ENCODE results near the gene CD99. TPM values are rescaled to one million over a fixed set of nuclear protein-coding genes. Genes with fewer than 3 reads are reported as not detected.
"Not testable (repeated sequence)": the region's sequence is repeated elsewhere in the genome, so short reads cannot be mapped to it uniquely, and the experiment has no call there.

Gene CD99
- total RNA-seq, 1 experiment from 2014 or later: 24.9 TPM

GRCh38 chrX:2715066-2715600, 24.0 kb downstream of the CD99 start:
- Histone ChIP-seq H3K9me3 (ENCODE audit: low read length) (no peaks in the 10 kb centered on the region), H3K27me3 (ENCODE audit: low read length) (no peaks in the 10 kb centered on the region), H4K20me1 (ENCODE audit: insufficient read depth, low read depth, low read length) (no peaks in the 10 kb centered on the region), H3K4me1 (ENCODE audit: low read length) (peaks cover 4% of the 10 kb centered on the region), H3K9me2 (replicated peaks; ENCODE audit: insufficient read depth, low read length) (0 out of 2 replicates have a peak, but pooled peaks cover 2% of the 10 kb centered on the region), H3K36me3 (ENCODE audit: insufficient read depth, low read length) (no peaks in the 10 kb centered on the region), H3K4me3 (ENCODE audit: low read length) (no peak overlapping the region), H2AFZ (ENCODE audit: low read length) (no peak overlapping the region), H3K79me2 (ENCODE audit: low read length) (no peaks in the 10 kb centered on the region), H3K27ac (ENCODE audit: low read length) (no peak overlapping the region), H3K4me2 (ENCODE audit: low read depth, low read length, poor library complexity, severe bottlenecking) (no peak overlapping the region), H3K9ac (ENCODE audit: low read length) (no peak overlapping the region)
- DNase-seq: no peak

- H3K4me3 ChIP-seq (ENCODE audit: low read length): no peak overlapping the region
- no peaks in the 10 kb centered on the region for H3K27me3 ChIP-seq (ENCODE audit: low read length)
- no peaks in the 10 kb centered on the region for H3K9me3 ChIP-seq (ENCODE audit: low read length)
- H3K79me2 ChIP-seq (ENCODE audit: low read length): no peaks in the 10 kb centered on the region
- no peaks in the 10 kb centered on the region for H3K4me1 ChIP-seq (ENCODE audit: low read length)
- no peak for DNase-seq
- no peak overlapping the region for H3K4me2 ChIP-seq (ENCODE audit: low read depth, low read length, poor library complexity, severe bottlenecking)
- H2AFZ ChIP-seq (ENCODE audit: low read length): no peak overlapping the region
- no peak overlapping the region for H3K27ac ChIP-seq (ENCODE audit: low read length)
- H3K9me2 ChIP-seq (replicated peaks; ENCODE audit: insufficient read depth, low read length): 0 out of 2 replicates have a peak, but pooled peaks cover 2% of the 10 kb centered on the region
- H4K20me1 ChIP-seq (ENCODE audit: insufficient read depth, low read depth, low read length): no peaks in the 10 kb centered on the region
- no peaks in the 10 kb centered on the region for H3K36me3 ChIP-seq (ENCODE audit: insufficient read depth, low read length)
- no peak overlapping the region for H3K9ac ChIP-seq (ENCODE audit: low read length)
Measured at GRCh38 chrX:2717312-2717711, 26.2 kb downstream of the CD99 start.

- no peak for DNase-seq
- 0 out of 2 replicates have a peak, but pooled peaks cover 2% of the 10 kb centered on the region for H3K9me2 ChIP-seq (replicated peaks; ENCODE audit: insufficient read depth, low read length)
- no peak overlapping the region for H2AFZ ChIP-seq (ENCODE audit: low read length)
- H3K27me3 ChIP-seq (ENCODE audit: low read length): no peaks in the 10 kb centered on the region
- H3K4me3 ChIP-seq (ENCODE audit: low read length): no peak overlapping the region
- no peak overlapping the region for H3K4me2 ChIP-seq (ENCODE audit: low read depth, low read length, poor library complexity, severe bottlenecking)
- H3K9ac ChIP-seq (ENCODE audit: low read length): no peak overlapping the region
- no peak overlapping the region for H3K27ac ChIP-seq (ENCODE audit: low read length)
- H4K20me1 ChIP-seq (ENCODE audit: insufficient read depth, low read depth, low read length): no peaks in the 10 kb centered on the region
- no peaks in the 10 kb centered on the region for H3K9me3 ChIP-seq (ENCODE audit: low read length)
- no peaks in the 10 kb centered on the region for H3K36me3 ChIP-seq (ENCODE audit: insufficient read depth, low read length)
- no peaks in the 10 kb centered on the region for H3K79me2 ChIP-seq (ENCODE audit: low read length)
- no peaks in the 10 kb centered on the region for H3K4me1 ChIP-seq (ENCODE audit: low read length)
Measured at GRCh38 chrX:2718821-2719220, 27.7 kb downstream of the CD99 start.

GRCh38 chrX:2719774-2720447, 28.8 kb downstream of the CD99 start:
- Histone ChIP-seq H3K27ac (ENCODE audit: low read length) (no peak overlapping the region), H3K4me1 (ENCODE audit: low read length) (no peaks in the 10 kb centered on the region), H3K9me2 (replicated peaks; ENCODE audit: insufficient read depth, low read length) (0 out of 2 replicates have a peak, but pooled peaks cover 2% of the 10 kb centered on the region), H3K9ac (ENCODE audit: low read length) (no peak overlapping the region), H3K4me3 (ENCODE audit: low read length) (no peak overlapping the region), H3K9me3 (ENCODE audit: low read length) (no peaks in the 10 kb centered on the region), H3K36me3 (ENCODE audit: insufficient read depth, low read length) (no peaks in the 10 kb centered on the region), H3K79me2 (ENCODE audit: low read length) (no peaks in the 10 kb centered on the region), H3K4me2 (ENCODE audit: low read depth, low read length, poor library complexity, severe bottlenecking) (no peak overlapping the region), H2AFZ (ENCODE audit: low read length) (no peak overlapping the region), H3K27me3 (ENCODE audit: low read length) (no peaks in the 10 kb centered on the region), H4K20me1 (ENCODE audit: insufficient read depth, low read depth, low read length) (no peaks in the 10 kb centered on the region)
- DNase-seq: no peak

GRCh38 chrX:2723286-2723879, 32.3 kb downstream of the CD99 start:
- Histone ChIP-seq H3K27me3 (ENCODE audit: low read length) (no peaks in the 10 kb centered on the region), H3K9me3 (ENCODE audit: low read length) (no peaks in the 10 kb centered on the region), H4K20me1 (ENCODE audit: insufficient read depth, low read depth, low read length) (no peaks in the 10 kb centered on the region), H3K9ac (ENCODE audit: low read length) (no peak overlapping the region), H3K4me3 (ENCODE audit: low read length) (no peak overlapping the region), H3K9me2 (replicated peaks; ENCODE audit: insufficient read depth, low read length) (0 out of 2 replicates have a peak, but pooled peaks cover 2% of the 10 kb centered on the region), H3K27ac (ENCODE audit: low read length) (no peak overlapping the region), H3K79me2 (ENCODE audit: low read length) (no peaks in the 10 kb centered on the region), H3K4me1 (ENCODE audit: low read length) (no peaks in the 10 kb centered on the region), H3K4me2 (ENCODE audit: low read depth, low read length, poor library complexity, severe bottlenecking) (no peak overlapping the region), H2AFZ (ENCODE audit: low read length) (no peak overlapping the region), H3K36me3 (ENCODE audit: insufficient read depth, low read length) (no peaks in the 10 kb centered on the region)
- DNase-seq: no peak

- H3K4me3 ChIP-seq (ENCODE audit: low read length); H3K27ac ChIP-seq (ENCODE audit: low read length); H3K4me1 ChIP-seq (ENCODE audit: low read length); H3K9me2 ChIP-seq (replicated peaks; ENCODE audit: insufficient read depth, low read length); DNase-seq; H3K79me2 ChIP-seq (ENCODE audit: low read length); H2AFZ ChIP-seq (ENCODE audit: low read length); H3K4me2 ChIP-seq (ENCODE audit: low read depth, low read length, poor library complexity, severe bottlenecking); H3K9ac ChIP-seq (ENCODE audit: low read length); H3K36me3 ChIP-seq (ENCODE audit: insufficient read depth, low read length); H3K9me3 ChIP-seq (ENCODE audit: low read length); H4K20me1 ChIP-seq (ENCODE audit: insufficient read depth, low read depth, low read length); H3K27me3 ChIP-seq (ENCODE audit: low read length): not testable (repeated sequence)
Measured at GRCh38 chrX:2727264-2727663, 36.2 kb downstream of the CD99 start.

- Histone ChIP-seq H3K4me2 (ENCODE audit: low read depth, low read length, poor library complexity, severe bottlenecking) (no peak overlapping the region), H3K27ac (ENCODE audit: low read length) (no peak overlapping the region), H3K79me2 (ENCODE audit: low read length) (no peaks in the 10 kb centered on the region), H3K4me1 (ENCODE audit: low read length) (no peaks in the 10 kb centered on the region), H3K27me3 (ENCODE audit: low read length) (no peaks in the 10 kb centered on the region), H3K9me2 (replicated peaks; ENCODE audit: insufficient read depth, low read length) (no peaks in the 10 kb centered on the region), H4K20me1 (ENCODE audit: insufficient read depth, low read depth, low read length) (no peaks in the 10 kb centered on the region), H3K9me3 (ENCODE audit: low read length) (no peaks in the 10 kb centered on the region), H3K9ac (ENCODE audit: low read length) (no peak overlapping the region), H3K4me3 (ENCODE audit: low read length) (no peak overlapping the region), H3K36me3 (ENCODE audit: insufficient read depth, low read length) (no peaks in the 10 kb centered on the region), H2AFZ (ENCODE audit: low read length) (no peak overlapping the region)
- no peak for DNase-seq
Measured at GRCh38 chrX:2732076-2732475, 41.0 kb downstream of the CD99 start.

GRCh38 chrX:2732649-2733048, 41.6 kb downstream of the CD99 start:
- H3K36me3 ChIP-seq (ENCODE audit: insufficient read depth, low read length): no peaks in the 10 kb centered on the region
- H3K4me2 ChIP-seq (ENCODE audit: low read depth, low read length, poor library complexity, severe bottlenecking): no peak overlapping the region
- no peaks in the 10 kb centered on the region for H3K27me3 ChIP-seq (ENCODE audit: low read length)
- no peak overlapping the region for H2AFZ ChIP-seq (ENCODE audit: low read length)
- H3K4me1 ChIP-seq (ENCODE audit: low read length): no peaks in the 10 kb centered on the region
- no peak overlapping the region for H3K4me3 ChIP-seq (ENCODE audit: low read length)
- H3K79me2 ChIP-seq (ENCODE audit: low read length): no peaks in the 10 kb centered on the region
- H3K9me3 ChIP-seq (ENCODE audit: low read length): no peaks in the 10 kb centered on the region
- H4K20me1 ChIP-seq (ENCODE audit: insufficient read depth, low read depth, low read length): no peaks in the 10 kb centered on the region
- no peak overlapping the region for H3K27ac ChIP-seq (ENCODE audit: low read length)
- no peak for DNase-seq
- H3K9ac ChIP-seq (ENCODE audit: low read length): no peak overlapping the region
- no peaks in the 10 kb centered on the region for H3K9me2 ChIP-seq (replicated peaks; ENCODE audit: insufficient read depth, low read length)

Data from Karpas-422 (cell line).